ENCODE measurements around the gene ORM1.
A peak's percentile ranks its signal among the peaks of the same experiment; 100 is the strongest.

ORM1 gene

GRCh38 chr9:114367772-114368569 lies 45.1 kb downstream of the ORM1 start:
- DNase-seq = no peak

- DNase-seq = no peak
Measured at GRCh38 chr9:114369216-114370130, 46.6 kb downstream of the ORM1 start.

GRCh38 chr9:114370251-114370967 lies 47.5 kb downstream of the ORM1 start:
- DNase-seq = no peak

DNA sequence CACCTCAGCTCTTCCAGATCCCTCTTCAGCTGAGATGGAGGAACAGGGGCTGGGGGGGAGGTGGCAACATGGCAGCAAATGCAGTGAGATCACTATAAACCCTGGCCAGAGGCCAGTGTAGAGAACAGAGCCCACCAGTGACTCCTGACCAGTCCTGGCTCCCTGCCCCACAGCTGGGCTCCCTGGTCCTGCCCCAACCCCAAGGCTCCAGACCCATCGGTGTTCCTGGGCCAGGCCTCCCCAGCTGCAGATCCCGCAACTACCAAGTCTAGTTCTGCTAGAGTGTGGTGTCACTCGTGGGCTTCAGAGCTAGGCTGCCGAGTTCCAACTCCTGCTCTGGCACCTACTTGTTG lies 48.0 kb downstream of the ORM1 start:
- no peak for DNase-seq

- no peak for DNase-seq
Measured at GRCh38 chr9:114371343-114371944, 48.5 kb downstream of the ORM1 start.

DNA sequence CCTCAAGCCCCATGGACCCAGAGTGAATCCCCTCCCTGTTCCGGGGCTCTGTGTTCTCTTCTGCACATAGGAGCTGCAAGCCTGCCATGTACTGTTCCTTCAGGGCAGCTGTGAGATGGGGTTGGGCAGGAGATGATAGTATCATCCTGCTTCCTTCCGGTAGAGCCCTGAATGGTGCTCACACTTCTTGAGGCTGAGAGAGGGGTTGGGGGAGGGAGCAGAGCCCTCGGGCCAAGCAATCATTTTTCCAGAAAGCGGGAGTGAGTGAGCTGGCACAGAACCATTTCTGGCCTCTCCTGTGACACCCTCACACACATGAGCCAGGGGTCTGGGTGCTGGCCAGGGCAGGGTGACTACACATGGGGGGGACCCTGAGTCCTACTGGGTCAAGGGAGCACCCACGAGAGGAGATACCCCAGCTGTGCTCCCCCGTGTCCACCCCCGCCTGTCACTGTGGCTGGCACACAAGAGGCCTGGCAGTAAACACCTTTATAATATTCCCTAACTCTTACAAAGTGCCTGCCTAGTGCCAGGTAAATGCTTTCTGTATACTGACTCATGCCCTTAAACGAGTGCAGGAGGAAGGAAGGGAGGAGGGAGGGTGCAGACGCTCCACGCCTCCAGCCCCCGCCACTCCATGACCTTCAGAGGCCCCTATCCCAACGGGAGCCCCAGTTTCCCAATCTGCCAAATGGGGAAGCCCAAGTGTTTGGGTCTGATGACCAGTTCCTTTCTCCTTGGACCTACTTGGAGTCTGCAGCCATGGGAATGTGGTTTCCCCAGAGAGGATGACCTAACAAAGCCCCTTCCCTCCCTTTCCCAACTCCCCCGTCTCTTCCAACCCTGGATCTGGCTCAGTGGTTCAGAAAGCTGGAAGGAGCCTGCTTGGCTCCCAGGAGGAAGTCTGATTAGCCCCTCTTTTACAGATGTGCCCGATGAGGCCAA lies 49.3 kb downstream of the ORM1 start:
- peak in 1 of 2 donors; percentile 76 for DNase-seq

DNA sequence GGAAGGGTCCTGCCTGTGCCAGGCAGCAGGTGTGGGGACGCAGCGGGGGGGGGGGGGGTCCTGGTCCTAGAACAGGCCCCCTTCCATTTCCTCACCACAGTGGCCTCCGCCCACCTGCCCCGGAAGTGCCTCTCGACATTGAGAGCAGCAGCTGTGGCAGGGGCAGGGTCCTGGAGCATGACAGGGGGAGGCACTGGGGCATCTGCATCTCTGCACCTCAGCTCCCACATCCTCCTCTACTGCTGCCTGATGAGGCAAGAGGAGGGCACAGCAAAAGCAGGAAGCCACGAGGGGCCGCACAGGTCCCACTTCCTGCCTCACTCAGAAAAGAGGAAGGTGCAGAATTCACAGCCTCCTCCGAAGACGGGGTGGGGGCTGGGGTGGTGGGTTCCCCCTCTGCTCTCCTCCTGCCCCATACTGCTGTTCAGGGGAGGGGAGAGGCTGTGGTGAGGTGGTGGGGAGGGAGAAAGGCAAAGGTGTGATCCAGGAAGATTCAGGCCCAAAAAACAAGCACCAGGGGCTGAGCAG lies 50.1 kb downstream of the ORM1 start:
- DNase-seq = peak; percentile 39 to 92

DNA sequence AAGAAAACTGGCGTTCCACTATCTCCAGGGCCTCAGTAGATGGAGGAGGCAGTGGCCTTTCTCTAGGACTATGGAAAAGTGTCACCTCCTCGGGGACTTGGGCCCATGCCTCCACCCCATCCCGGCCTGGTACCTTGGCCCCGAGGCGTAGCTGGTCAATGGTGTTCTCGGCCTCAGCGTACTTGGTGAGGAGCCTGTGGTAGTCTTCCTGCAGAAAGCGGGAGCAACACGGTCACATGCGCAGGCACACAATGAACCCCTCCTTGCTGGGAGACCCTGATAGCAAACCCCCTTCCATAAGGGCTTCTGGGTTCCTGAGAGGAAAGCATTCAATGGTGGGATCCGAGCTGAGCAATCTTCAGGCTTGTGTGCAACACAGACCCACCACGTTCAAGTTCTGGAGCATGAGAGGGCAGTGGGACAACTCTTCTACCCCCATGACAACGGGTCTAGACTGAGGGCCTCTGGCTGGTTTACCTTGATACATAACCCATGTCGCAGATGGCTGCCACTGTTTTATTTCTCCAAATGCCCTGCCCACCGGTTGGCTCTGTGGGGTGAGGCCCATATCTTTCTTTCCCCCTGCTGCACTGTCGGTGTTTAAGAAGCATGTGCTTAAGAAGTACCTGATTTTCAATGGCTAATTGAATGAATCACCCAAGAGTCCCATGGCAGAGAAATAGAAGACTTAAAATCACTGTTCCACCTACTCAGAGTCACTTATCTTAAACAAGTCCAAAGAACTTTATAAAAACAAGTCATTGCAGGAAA lies 51.2 kb downstream of the ORM1 start:
- no peak for DNase-seq

- no peak for DNase-seq
Measured at GRCh38 chr9:114374936-114375335, 52.0 kb downstream of the ORM1 start.

- no peak for DNase-seq
Measured at GRCh38 chr9:114375386-114376175, 52.7 kb downstream of the ORM1 start.

All from bone marrow (tissue), 2 donors.